ENCODE results near the gene FBXL20. TPM values are rescaled to one million over a fixed set of nuclear protein-coding genes. Genes with fewer than 3 reads are reported as not detected.

FBXL20 gene
- total RNA-seq, 1 experiment from 2014 or later, result 9.9 TPM

- no TSS peak for BruUV-seq (replicated peaks)
- Histone ChIP-seq H3K27ac (ENCODE audit: low read length) (no peak overlapping the region), H3K4me1 (ENCODE audit: control insufficient read depth, insufficient read depth, low read length) (no peaks in the 10 kb centered on the region), H3K27me3 (ENCODE audit: control insufficient read depth, insufficient read depth, low read length) (no peaks in the 10 kb centered on the region), H3K9me3 (ENCODE audit: control insufficient read depth, insufficient read depth, low read depth, low read length) (no peaks in the 10 kb centered on the region), H3K4me3 (ENCODE audit: low read depth in 2 of 2, low read length in 2 of 2) (no peak overlapping the region), H3K36me3 (ENCODE audit: control insufficient read depth, insufficient read depth, low read length) (no peaks in the 10 kb centered on the region)
- intact Hi-C loops (cut with micrococcal nuclease; ENCODE audit: unreplicated experiment), result no loop called here
- ChIA-PET POLR2A (no interaction called here), CTCF (interaction anchor here (0.7 to 2.1 kb wide), 3 partner anchors 9 to 25 kb away, joined by 3 to 9 read pairs (median 6); no protein-coding TSS in a partner anchor)
- ATAC-seq (0 out of 2 replicates have a peak, but pooled peaks have one; percentile 24), DNase-seq (ENCODE audit: low read depth, low spot score) (no peak)
- in situ Hi-C loops (cut with HindIII; ENCODE audit: low pct_unique_long_range_greater_than_20kb, low sequenced_read_pairs), result no loop called here
- TF ChIP-seq CTCF (IDR thresholded peaks at IDR 0.05) (peak; percentile 70), REST (IDR thresholded peaks at IDR 0.05; ENCODE audit: insufficient read depth in 1 of 2, low read depth in 2 of 2, low read length in 1 of 2) (no peak)
Measured at GRCh38 chr17:39231591-39232551, 169.6 kb downstream of the FBXL20 start.

DNA sequence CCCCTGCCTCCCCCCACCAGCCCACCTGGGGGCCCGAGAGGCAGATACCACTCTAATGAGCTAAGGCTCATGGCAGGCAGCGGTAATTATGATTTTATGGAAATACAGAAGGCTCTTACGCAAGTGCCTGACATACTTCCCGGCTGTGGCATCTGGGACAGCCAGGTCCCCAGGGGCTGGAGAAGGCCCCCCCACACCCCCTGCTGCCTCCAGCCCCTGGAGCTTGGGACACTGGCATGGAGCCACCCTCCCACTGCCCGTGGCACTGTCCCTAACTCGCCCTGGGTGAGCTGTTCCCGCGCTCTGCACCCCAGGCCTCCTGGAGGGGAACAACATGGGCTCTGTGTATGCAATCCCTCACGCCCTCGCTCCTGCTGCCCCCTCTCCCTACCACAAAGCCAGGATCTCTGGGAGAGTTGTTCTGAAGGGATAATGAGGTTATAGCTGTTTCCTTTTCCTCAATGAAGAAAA is 170.3 kb downstream of the FBXL20 start:
- no TSS peak for BruUV-seq (replicated peaks)
- TF ChIP-seq POLR2AphosphoS5 (IDR thresholded peaks at IDR 0.05; ENCODE audit: low read depth, low read length), result no peak
- TF ChIP-seq REST (IDR thresholded peaks at IDR 0.05; ENCODE audit: insufficient read depth in 1 of 2, low read depth in 2 of 2, low read length in 1 of 2), result no peak
- no peak for TF ChIP-seq SIN3A (IDR thresholded peaks at IDR 0.05; ENCODE audit: borderline replicate concordance, insufficient read depth, low read depth, low read length)
- no peak for TF ChIP-seq CTCF (IDR thresholded peaks at IDR 0.05)
- no peak for TF ChIP-seq TCF7L2 (IDR thresholded peaks at IDR 0.05; ENCODE audit: low read depth, low read length)
- H3K4me1 ChIP-seq (ENCODE audit: control insufficient read depth, insufficient read depth, low read length), result no peaks in the 10 kb centered on the region
- H3K27ac ChIP-seq (ENCODE audit: low read length), result no peak overlapping the region
- no peaks in the 10 kb centered on the region for H3K9me3 ChIP-seq (ENCODE audit: control insufficient read depth, insufficient read depth, low read depth, low read length)
- ATAC-seq (no peak), DNase-seq (ENCODE audit: low read depth, low spot score) (no peak)
- in situ Hi-C loops (cut with HindIII; ENCODE audit: low pct_unique_long_range_greater_than_20kb, low sequenced_read_pairs), result no loop called here
- ChIA-PET POLR2A (no interaction called here), CTCF (interaction anchor here (0.7 kb wide), 1 partner anchor 8 kb away, joined by 6 read pairs; no protein-coding TSS in a partner anchor)
- H3K4me3 ChIP-seq (ENCODE audit: low read depth in 2 of 2, low read length in 2 of 2), result no peak overlapping the region
- no peaks in the 10 kb centered on the region for H3K27me3 ChIP-seq (ENCODE audit: control insufficient read depth, insufficient read depth, low read length)
- intact Hi-C loops (cut with micrococcal nuclease; ENCODE audit: unreplicated experiment), result no loop called here
- H3K36me3 ChIP-seq (ENCODE audit: control insufficient read depth, insufficient read depth, low read length), result no peaks in the 10 kb centered on the region
